Measurements from ENCODE around the gene PNMA1. TPM values are rescaled to one million over a fixed set of nuclear protein-coding genes. Genes with fewer than 3 reads are reported as not detected.

The PNMA1 gene
- total and polyA plus RNA-seq, 9 of the 15 experiments (the other 6 are each of a cell fraction or from before 2014, with no cell fraction given) = 1.7 to 26.4 (median 8.7) TPM

GRCh38 chr14:73713803-73714655 lies at the start of gene PNMA1 (continued):
- TF ChIP-seq FIP1L1 (IDR thresholded peaks at IDR 0.05; ENCODE audit: low read depth, low read length, poor library complexity, severe bottlenecking) (peak; percentile 74), EGR1 (conservative IDR thresholded peaks at IDR 0.05) (peak; percentile 40), RBFOX2 (IDR thresholded peaks at IDR 0.05; ENCODE audit: low read depth, low read length) (peak; percentile 83), PHF8 (IDR thresholded peaks at IDR 0.05; ENCODE audit: borderline replicate concordance, low read length) (peak; percentile 61; the same call in 1 of the 2 replicates), ZSCAN32 (CRISPR knock-in tag; IDR thresholded peaks at IDR 0.05) (no peak), CREB1 (IDR thresholded peaks at IDR 0.05) (peak; percentile 58; the same call in 1 of the 2 replicates), CREB1 (CRISPR knock-in tag; IDR thresholded peaks at IDR 0.05) (peak; percentile 66; the same call in 1 of the 2 replicates), ETS2 (tag; IDR thresholded peaks at IDR 0.05; ENCODE audit: borderline replicate concordance, poor library complexity, severe bottlenecking) (no peak), ZBTB17 (CRISPR knock-in tag; IDR thresholded peaks at IDR 0.05) (peak; percentile 71; the same call in 1 of the 2 replicates), ZC3H4 (CRISPR knock-in tag; IDR thresholded peaks at IDR 0.05; ENCODE audit: borderline replicate concordance) (no peak), MTA1 (IDR thresholded peaks at IDR 0.05; ENCODE audit: borderline replicate concordance) (no peak), NFE2L1 (tag; IDR thresholded peaks at IDR 0.05; ENCODE audit: borderline replicate concordance, low read depth) (no peak), ATF7 (IDR thresholded peaks at IDR 0.05) (peak; percentile 97), GABPA (tag; conservative IDR thresholded peaks at IDR 0.05; ENCODE audit: low read depth) (no peak), KLF1 (tag; IDR thresholded peaks at IDR 0.05) (peak; percentile 89), CXXC5 (CRISPR knock-in tag; IDR thresholded peaks at IDR 0.05) (peak; percentile 76), ZNF41 (CRISPR knock-in tag; conservative IDR thresholded peaks at IDR 0.05) (no peak), CHD1 (IDR thresholded peaks at IDR 0.05; ENCODE audit: low read length) (no peak), UBTF (IDR thresholded peaks at IDR 0.05; ENCODE audit: borderline replicate concordance in 1 of 2, low read depth in 2 of 2, low read length in 2 of 2) (peak; percentile 80 to 94; a peak in 3 of 4 replicates)
- TF ChIP-seq, protein P1, sequence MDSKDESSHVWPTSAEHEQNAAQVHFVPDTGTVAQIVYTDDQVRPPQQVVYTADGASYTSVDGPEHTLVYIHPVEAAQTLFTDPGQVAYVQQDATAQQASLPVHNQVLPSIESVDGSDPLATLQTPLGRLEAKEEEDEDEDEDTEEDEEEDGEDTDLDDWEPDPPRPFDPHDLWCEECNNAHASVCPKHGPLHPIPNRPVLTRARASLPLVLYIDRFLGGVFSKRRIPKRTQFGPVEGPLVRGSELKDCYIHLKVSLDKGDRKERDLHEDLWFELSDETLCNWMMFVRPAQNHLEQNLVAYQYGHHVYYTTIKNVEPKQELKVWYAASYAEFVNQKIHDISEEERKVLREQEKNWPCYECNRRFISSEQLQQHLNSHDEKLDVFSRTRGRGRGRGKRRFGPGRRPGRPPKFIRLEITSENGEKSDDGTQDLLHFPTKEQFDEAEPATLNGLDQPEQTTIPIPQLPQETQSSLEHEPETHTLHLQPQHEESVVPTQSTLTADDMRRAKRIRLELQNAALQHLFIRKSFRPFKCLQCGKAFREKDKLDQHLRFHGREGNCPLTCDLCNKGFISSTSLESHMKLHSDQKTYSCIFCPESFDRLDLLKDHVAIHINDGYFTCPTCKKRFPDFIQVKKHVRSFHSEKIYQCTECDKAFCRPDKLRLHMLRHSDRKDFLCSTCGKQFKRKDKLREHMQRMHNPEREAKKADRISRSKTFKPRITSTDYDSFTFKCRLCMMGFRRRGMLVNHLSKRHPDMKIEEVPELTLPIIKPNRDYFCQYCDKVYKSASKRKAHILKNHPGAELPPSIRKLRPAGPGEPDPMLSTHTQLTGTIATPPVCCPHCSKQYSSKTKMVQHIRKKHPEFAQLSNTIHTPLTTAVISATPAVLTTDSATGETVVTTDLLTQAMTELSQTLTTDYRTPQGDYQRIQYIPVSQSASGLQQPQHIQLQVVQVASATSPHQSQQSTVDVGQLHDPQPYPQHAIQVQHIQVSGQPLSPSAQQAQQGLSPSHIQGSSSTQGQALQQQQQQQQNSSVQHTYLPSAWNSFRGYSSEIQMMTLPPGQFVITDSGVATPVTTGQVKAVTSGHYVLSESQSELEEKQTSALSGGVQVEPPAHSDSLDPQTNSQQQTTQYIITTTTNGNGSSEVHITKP (IDR thresholded peaks at IDR 0.05; ENCODE audit: partially characterized antibody) = peak; percentile 98
- TF ChIP-seq, protein P2, sequence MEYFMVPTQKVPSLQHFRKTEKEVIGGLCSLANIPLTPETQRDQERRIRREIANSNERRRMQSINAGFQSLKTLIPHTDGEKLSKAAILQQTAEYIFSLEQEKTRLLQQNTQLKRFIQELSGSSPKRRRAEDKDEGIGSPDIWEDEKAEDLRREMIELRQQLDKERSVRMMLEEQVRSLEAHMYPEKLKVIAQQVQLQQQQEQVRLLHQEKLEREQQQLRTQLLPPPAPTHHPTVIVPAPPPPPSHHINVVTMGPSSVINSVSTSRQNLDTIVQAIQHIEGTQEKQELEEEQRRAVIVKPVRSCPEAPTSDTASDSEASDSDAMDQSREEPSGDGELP (CRISPR knock-in tag; IDR thresholded peaks at IDR 0.05; ENCODE audit: borderline replicate concordance) = peak; percentile 27; the same call in 1 of the 2 replicates
